Mesothelial cell of epicardium (in vitro differentiated cells): ENCODE data around the gene STARD13. TPM values are rescaled to one million over a fixed set of nuclear protein-coding genes. Genes with fewer than 3 reads are reported as not detected.

Experiments used
- DNase-seq, 2 experiments: peaks; one replicate each; pipeline ENCODE4 v3.0.0; 2021; ENCODE audit warnings: low spot score in 2 of 2; ENCODE audit not compliant: unreplicated experiment in 2 of 2
- H3K27ac Mint-ChIP-seq: 2 replicates; pipeline ENCODE4 v1.8.0; 2021; ENCODE audit warnings: mixed read lengths
- H3K27me3 Mint-ChIP-seq: 2 replicates; pipeline ENCODE4 v1.8.0; 2021; ENCODE audit warnings: low read depth, mixed read lengths
- H3K36me3 Mint-ChIP-seq: 2 replicates; pipeline ENCODE4 v1.8.0; 2021; ENCODE audit warnings: mixed read lengths
- H3K4me1 Mint-ChIP-seq: 2 replicates; pipeline ENCODE4 v1.8.0; 2021; ENCODE audit warnings: mixed read lengths
- H3K4me3 Mint-ChIP-seq: 2 replicates; pipeline ENCODE4 v1.8.0; 2021; ENCODE audit warnings: mild to moderate bottlenecking, moderate library complexity, mixed read lengths
- H3K9me3 Mint-ChIP-seq: 2 replicates; pipeline ENCODE4 v1.8.0; 2021; ENCODE audit warnings: mixed read lengths
- total RNA-seq: library from RNA; stranded (reverse); gene quantifications from 3 replicates; pipeline ENCODE4 v1.2.1, GENCODE V29; 2021
- TF ChIP-seq, protein P1 (sequence below): fragments of 200-600 bp; sonication (generic); IDR thresholded peaks from one replicate; pipeline ENCODE4 v1.5.0; 2021; ENCODE audit warnings: antibody characterized with exemption; ENCODE audit not compliant: unreplicated experiment

Gene STARD13
- total RNA-seq, 1 donor from 2014 or later: 23.0 TPM

DNA sequence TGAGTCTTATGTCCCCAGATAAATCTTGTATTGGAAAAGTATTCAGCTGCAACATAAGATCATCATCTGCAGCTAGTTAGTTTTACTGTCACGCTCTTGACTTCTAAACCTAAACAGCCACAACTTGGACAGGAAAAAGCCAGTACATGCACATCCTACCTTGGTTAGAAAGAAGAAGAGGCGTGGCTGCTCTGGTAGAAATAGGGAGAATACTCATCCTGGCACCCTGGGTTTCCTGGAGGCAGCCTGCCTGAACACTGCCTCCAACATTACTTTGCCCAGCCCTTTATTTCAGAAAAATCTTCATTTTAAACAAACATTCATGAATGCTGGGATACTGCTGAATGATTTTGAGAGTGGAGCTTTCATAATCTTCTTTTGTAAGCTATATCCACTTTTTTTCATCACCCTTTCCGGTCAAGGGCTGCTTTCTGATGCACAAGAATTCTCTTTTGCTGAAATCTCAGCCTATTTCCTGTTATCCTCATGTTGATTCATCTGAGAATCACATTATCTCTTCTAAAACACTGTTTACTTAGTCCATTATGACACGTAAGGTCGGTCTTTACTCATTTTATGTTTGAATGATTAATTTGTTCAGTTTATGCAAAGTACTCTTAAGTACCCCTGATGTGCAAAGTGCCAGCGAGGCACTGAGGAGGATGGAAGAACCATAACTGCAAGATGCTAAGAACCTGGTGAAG is 55.2 kb downstream of the STARD13 start:
- peaks cover 11% of the 10 kb centered on the region for H3K9me3 Mint-ChIP-seq
- H3K36me3 Mint-ChIP-seq: peaks cover 21% of the 10 kb centered on the region
- no peak overlapping the region for H3K4me3 Mint-ChIP-seq
- no peak overlapping the region for H3K27ac Mint-ChIP-seq
- DNase-seq: no peak
- peaks cover 34% of the 10 kb centered on the region for H3K4me1 Mint-ChIP-seq
- TF ChIP-seq, protein P1, sequence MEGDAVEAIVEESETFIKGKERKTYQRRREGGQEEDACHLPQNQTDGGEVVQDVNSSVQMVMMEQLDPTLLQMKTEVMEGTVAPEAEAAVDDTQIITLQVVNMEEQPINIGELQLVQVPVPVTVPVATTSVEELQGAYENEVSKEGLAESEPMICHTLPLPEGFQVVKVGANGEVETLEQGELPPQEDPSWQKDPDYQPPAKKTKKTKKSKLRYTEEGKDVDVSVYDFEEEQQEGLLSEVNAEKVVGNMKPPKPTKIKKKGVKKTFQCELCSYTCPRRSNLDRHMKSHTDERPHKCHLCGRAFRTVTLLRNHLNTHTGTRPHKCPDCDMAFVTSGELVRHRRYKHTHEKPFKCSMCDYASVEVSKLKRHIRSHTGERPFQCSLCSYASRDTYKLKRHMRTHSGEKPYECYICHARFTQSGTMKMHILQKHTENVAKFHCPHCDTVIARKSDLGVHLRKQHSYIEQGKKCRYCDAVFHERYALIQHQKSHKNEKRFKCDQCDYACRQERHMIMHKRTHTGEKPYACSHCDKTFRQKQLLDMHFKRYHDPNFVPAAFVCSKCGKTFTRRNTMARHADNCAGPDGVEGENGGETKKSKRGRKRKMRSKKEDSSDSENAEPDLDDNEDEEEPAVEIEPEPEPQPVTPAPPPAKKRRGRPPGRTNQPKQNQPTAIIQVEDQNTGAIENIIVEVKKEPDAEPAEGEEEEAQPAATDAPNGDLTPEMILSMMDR: no peak
- no peaks in the 10 kb centered on the region for H3K27me3 Mint-ChIP-seq

DNA sequence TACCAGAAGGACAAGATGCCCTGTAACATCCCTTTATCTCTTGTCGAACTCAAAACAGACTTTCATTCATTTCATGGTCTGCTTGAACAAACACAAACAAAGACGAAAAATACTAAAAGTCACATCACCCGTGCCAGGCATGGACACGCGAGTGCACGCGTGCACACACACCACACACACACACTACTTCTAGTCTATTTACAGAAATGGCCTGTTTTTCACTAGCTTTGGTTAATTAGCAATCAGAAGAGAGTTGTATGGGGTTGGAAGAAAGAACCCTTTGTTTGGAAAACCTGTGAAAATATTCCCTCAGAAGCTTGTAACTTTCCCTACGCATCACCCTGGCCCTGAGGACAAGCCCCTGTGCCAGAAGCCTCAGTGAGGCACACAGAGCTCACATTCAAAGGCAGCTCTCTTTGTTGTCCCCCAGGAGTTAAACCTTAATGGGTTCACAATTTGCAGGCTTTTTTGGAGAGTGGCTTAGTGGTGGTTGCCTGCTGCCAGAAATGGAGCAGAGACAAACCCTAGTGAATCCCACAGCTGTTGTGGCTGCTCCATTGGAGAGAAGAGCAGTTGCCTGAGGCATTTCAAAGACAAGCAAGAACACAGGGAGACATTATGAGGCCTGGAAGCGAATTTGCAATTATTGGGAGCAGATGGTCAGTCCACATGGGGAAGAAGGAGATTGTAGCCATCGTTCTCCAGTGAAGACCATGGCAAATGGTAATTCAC is 55.9 kb downstream of the STARD13 start:
- TF ChIP-seq, protein P1: no peak
- DNase-seq: no peak
- H3K9me3 Mint-ChIP-seq: peaks cover 12% of the 10 kb centered on the region

GRCh38 chr13:33228648-33229445 is 56.7 kb downstream of the STARD13 start:
- Mint-ChIP-seq H3K36me3 (peaks cover 22% of the 10 kb centered on the region), H3K4me3 (no peak overlapping the region), H3K4me1 (peaks cover 30% of the 10 kb centered on the region), H3K9me3 (peaks cover 16% of the 10 kb centered on the region), H3K27ac (peak overlapping the region; percentile 48), H3K27me3 (no peaks in the 10 kb centered on the region)
- TF ChIP-seq, protein P1: peak; percentile 77
- no peak for DNase-seq

More for the DNA sequence above, 55.9 kb downstream of the STARD13 start:
- peak overlapping the region; percentile 48 for H3K27ac Mint-ChIP-seq
- no peaks in the 10 kb centered on the region for H3K27me3 Mint-ChIP-seq
- H3K4me1 Mint-ChIP-seq: peaks cover 30% of the 10 kb centered on the region
- H3K36me3 Mint-ChIP-seq: peaks cover 20% of the 10 kb centered on the region
- no peak overlapping the region for H3K4me3 Mint-ChIP-seq

DNA sequence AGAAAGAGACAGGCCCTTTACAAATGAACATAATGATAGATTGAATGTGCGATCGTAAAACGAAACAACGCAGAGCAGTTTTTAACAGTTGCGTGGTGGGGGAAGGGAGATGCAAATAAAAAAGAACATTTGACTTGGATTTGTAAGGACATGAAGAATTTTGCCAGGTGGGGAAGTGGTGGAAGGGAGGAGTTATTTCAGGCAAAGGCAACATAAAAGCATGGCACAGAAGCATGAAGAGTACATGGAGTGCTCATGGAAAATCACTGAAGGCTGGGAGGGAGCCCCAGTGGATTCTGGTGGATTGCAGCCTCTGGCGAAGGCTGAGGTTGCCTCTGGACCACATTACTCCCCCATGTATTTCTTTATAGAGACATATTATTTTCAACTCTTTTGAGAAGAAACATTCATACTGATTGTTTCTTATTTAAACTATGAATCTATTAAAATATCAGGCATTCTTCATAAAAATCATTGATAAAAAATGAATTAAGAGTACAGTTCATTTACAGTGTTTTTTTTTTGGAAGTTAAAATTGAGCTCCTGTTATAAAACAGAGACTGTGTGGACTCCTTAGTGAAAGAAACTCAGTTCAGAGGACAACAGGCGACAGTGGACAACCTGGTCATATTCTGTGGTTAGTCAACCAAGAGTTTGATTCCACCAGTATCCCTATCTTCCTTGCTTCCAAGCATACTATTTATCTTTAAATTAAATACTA is 57.5 kb downstream of the STARD13 start:
- no peak for DNase-seq
- no peaks in the 10 kb centered on the region for H3K27me3 Mint-ChIP-seq
- H3K36me3 Mint-ChIP-seq: peaks cover 18% of the 10 kb centered on the region
- peaks cover 30% of the 10 kb centered on the region for H3K4me1 Mint-ChIP-seq
- no peak overlapping the region for H3K27ac Mint-ChIP-seq
- peaks cover 11% of the 10 kb centered on the region for H3K9me3 Mint-ChIP-seq
- no peak overlapping the region for H3K4me3 Mint-ChIP-seq
- TF ChIP-seq, protein P1: no peak

GRCh38 chr13:33224686-33225085 is 60.9 kb downstream of the STARD13 start:
- no peaks in the 10 kb centered on the region for H3K27me3 Mint-ChIP-seq
- H3K4me3 Mint-ChIP-seq: no peak overlapping the region
- H3K36me3 Mint-ChIP-seq: peaks cover 13% of the 10 kb centered on the region
- H3K9me3 Mint-ChIP-seq: peaks cover 5% of the 10 kb centered on the region
- peaks cover 36% of the 10 kb centered on the region for H3K4me1 Mint-ChIP-seq
- TF ChIP-seq, protein P1: no peak
- DNase-seq: no peak
- no peak overlapping the region for H3K27ac Mint-ChIP-seq
